MM.1S (cell line): ENCODE data around the gene R3HDM4.

Experiments
- EZH2phosphoT487 ChIP-seq: fragments of 300-600 bp; sonication (generic); IDR thresholded peaks from 2 replicates; pipeline ENCODE4 v1.6.1; 2018; ENCODE audit warnings: antibody characterized with exemption, low read length
- TF ChIP-seq, protein P1 (sequence below): fragments of 300-600 bp; sonication (generic); IDR thresholded peaks from 2 replicates; pipeline ENCODE4 v1.5.1; 2016; ENCODE audit warnings: antibody characterized with exemption, low read length, mixed read lengths

DNA sequence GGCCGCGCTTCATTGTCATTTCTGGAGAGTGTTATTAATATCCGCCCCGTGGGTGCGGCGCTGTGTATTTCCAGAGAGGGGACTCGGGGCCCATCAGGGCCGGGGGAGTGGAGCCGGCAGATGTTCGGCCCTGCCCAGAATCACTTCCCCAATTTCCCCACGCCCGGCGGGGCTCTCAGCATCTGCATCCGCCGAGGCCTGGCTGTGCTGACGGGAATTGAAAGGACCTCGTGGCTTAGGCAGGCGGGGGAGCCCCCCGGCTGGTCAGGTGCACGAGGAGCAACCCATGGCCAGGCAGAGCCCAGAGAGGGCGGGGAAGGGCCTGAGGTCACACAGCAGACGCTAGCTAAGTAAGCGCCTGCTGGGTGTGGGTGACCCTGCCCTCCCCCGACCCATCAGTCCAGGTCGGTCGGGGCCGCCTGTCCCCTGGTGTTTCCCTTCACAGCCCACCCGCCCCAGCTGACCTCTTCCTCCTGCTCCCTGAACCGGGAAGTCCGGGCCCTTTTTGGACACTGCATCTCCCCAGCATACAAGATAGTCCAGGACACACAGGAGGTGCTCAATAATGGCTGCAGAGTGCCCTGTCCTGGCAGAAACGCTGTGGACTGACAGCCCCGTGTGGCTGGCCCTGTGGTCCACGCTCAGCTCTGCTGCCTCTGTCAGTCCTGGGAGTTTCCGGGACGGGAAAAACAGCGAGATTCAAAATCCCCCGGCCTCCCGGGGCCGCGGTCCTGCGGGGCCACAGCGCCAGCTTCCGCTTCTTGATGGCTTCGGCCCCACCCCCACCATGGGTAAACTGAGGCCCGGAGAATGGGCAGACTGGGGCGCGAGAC is 34.9 kb upstream of the R3HDM4 start:
- TF ChIP-seq EZH2phosphoT487, result no peak
- TF ChIP-seq, protein P1, sequence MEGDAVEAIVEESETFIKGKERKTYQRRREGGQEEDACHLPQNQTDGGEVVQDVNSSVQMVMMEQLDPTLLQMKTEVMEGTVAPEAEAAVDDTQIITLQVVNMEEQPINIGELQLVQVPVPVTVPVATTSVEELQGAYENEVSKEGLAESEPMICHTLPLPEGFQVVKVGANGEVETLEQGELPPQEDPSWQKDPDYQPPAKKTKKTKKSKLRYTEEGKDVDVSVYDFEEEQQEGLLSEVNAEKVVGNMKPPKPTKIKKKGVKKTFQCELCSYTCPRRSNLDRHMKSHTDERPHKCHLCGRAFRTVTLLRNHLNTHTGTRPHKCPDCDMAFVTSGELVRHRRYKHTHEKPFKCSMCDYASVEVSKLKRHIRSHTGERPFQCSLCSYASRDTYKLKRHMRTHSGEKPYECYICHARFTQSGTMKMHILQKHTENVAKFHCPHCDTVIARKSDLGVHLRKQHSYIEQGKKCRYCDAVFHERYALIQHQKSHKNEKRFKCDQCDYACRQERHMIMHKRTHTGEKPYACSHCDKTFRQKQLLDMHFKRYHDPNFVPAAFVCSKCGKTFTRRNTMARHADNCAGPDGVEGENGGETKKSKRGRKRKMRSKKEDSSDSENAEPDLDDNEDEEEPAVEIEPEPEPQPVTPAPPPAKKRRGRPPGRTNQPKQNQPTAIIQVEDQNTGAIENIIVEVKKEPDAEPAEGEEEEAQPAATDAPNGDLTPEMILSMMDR, result no peak
